BE2C (cell line): ENCODE measurements around the gene MARK4.

ENCODE experiments used
- DNase-seq: peaks from one replicate; pipeline ENCODE4 v3.0.0-alpha.2; 2020
- H3K27me3 ChIP-seq: fragments of 250-450 bp; sonication (Bioruptor Pico); 2 replicates; pipeline ENCODE4 v1.5.1; 2020; ENCODE audit warnings: mild to moderate bottlenecking
- H3K36me3 ChIP-seq: fragments of 250-450 bp; sonication (Bioruptor Pico); 2 replicates; pipeline ENCODE4 v1.5.1; 2020; ENCODE audit warnings: mild to moderate bottlenecking
- H3K4me1 ChIP-seq: fragments of 250-450 bp; sonication (Bioruptor Pico); 2 replicates; pipeline ENCODE4 v1.5.1; 2020
- H3K4me3 ChIP-seq: 2 replicates; pipeline ENCODE4 v1.5.1; 2011; ENCODE audit warnings: low read depth, low read length
- H3K9me3 ChIP-seq: fragments of 250-450 bp; sonication (Bioruptor Pico); 2 replicates; pipeline ENCODE4 v1.5.1; 2020
- CTCF ChIP-seq: IDR thresholded peaks from 2 replicates; pipeline ENCODE4 v1.5.1; 2012; ENCODE audit warnings: mild to moderate bottlenecking, low read depth, low read length

Gene MARK4

GRCh38 chr19:45346449-45346848 lies 95.4 kb downstream of the MARK4 start:
- peaks cover 21% of the 10 kb centered on the region for H3K27me3 ChIP-seq
- no peak for DNase-seq
- H3K4me1 ChIP-seq, result no peaks in the 10 kb centered on the region
- no peak overlapping the region for H3K4me3 ChIP-seq
- H3K9me3 ChIP-seq, result no peaks in the 10 kb centered on the region
- no peaks in the 10 kb centered on the region; the same call in 1 of the 2 replicates for H3K36me3 ChIP-seq
- TF ChIP-seq CTCF, result 0 out of 2 replicates have a peak, but pooled peaks have one; percentile 3

DNA sequence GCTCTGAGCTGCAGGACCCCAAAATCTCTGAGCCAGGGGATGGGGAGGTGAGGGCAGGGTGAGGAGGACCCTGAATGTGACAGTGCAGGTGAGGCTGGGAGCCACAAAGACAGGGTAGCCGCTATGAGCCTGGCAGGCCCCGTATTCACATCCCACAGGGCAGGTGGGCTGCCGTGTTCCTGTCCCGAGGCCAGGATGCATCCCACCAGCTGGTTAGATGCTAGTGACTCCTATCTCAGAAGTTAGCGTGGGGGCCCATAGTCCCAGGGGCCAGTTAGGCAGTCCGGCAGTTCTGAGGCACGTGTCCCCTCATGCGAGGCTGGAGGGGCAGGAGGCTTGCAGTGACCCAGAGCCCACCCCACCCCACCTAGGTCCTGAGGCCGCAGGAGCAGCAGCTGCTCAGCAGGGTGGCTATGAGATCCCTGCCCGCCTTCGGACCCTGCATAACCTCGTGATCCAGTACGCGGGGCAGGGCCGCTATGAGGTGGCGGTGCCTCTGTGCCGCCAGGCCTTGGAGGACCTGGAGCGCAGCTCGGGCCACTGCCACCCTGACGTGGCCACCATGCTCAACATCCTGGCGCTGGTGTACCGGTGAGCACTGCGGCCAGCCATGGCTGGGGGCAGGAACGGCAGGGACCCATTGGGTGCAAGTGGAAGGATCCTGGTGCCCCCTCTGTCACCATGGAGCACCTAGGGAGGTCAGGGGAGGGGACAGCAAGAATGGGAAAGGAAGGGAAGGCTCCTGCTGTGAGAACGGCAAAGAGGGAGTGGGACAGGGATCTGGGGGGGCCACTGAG lies 96.7 kb downstream of the MARK4 start:
- peaks cover 21% of the 10 kb centered on the region for H3K27me3 ChIP-seq
- TF ChIP-seq CTCF, result no peak
- no peak for DNase-seq
- no peaks in the 10 kb centered on the region for H3K9me3 ChIP-seq
- H3K36me3 ChIP-seq, result no peaks in the 10 kb centered on the region; the same call in 1 of the 2 replicates
- H3K4me3 ChIP-seq, result no peak overlapping the region
- H3K4me1 ChIP-seq, result no peaks in the 10 kb centered on the region

GRCh38 chr19:45348367-45349125 lies 97.5 kb downstream of the MARK4 start:
- Histone ChIP-seq H3K36me3 (no peaks in the 10 kb centered on the region; the same call in 1 of the 2 replicates), H3K4me1 (no peaks in the 10 kb centered on the region), H3K4me3 (no peak overlapping the region)

DNA sequence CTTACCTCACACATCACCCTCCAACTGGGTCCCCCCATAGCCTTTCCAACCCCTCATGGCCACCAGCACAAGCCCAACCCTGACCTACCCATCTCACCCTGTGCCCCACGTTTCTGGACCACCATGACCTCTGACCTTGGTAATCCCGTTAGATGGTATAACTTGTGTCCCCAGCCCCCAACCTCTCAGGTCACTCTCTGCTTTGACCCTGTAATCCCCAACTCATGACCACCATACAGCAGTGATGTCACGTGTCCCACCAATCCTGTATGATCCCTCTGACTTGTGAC lies 98.0 kb downstream of the MARK4 start:
- Histone ChIP-seq H3K4me1 (no peaks in the 10 kb centered on the region), H3K9me3 (no peaks in the 10 kb centered on the region), H3K4me3 (no peak overlapping the region), H3K36me3 (peaks cover under 1% of the 10 kb centered on the region; the same call in 1 of the 2 replicates), H3K27me3 (peaks cover 21% of the 10 kb centered on the region)
- no peak for TF ChIP-seq CTCF
- no peak for DNase-seq

More at GRCh38 chr19:45348367-45349125, 97.5 kb downstream of the MARK4 start:
- no peak for DNase-seq
- peaks cover 21% of the 10 kb centered on the region for H3K27me3 ChIP-seq
- no peak for TF ChIP-seq CTCF
- no peaks in the 10 kb centered on the region for H3K9me3 ChIP-seq

DNA sequence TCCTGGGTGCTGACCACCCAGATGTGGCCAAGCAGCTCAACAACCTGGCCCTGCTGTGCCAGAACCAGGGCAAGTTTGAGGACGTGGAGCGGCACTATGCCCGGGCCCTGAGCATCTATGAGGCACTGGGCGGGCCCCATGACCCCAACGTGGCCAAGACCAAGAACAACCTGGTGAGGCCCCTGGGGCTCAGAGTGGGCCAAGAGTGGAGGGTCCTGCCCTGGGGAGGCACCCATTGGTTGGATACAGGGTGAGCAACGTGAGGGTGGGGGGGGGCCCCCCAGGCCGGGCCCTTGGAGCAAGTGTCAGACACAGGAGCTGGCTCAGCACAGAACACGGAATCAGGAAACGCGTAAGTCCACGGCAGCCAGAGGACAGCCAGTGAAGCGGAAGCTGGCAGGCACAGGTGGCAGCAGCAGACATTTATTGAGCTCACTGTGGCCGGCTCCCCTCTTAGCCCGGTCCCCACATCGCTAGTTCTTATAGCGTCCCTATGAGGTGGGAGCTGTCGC lies 98.4 kb downstream of the MARK4 start:
- no peak for TF ChIP-seq CTCF
- no peaks in the 10 kb centered on the region for H3K4me1 ChIP-seq
- no peak for DNase-seq
- no peaks in the 10 kb centered on the region for H3K9me3 ChIP-seq
- no peak overlapping the region for H3K4me3 ChIP-seq
- peaks cover 21% of the 10 kb centered on the region for H3K27me3 ChIP-seq
- peaks cover 5% of the 10 kb centered on the region; the same call in 1 of the 2 replicates for H3K36me3 ChIP-seq
